OCI-LY7 (cell line): ENCODE data around the gene DYNLT4. TPM values are rescaled to one million over a fixed set of nuclear protein-coding genes. Genes with fewer than 3 reads are reported as not detected.

Experiments used
- BruUV-seq: library from RNA; stranded (reverse); fragments of 400-500 nt; replicated peaks from 2 replicates; lab custom pipeline; 2021; lab: Mats Ljungman, UMichigan
- CTCF ChIA-PET: fragments of 300-600 bp; sonication (Branson Sonifier 250); formaldehyde crosslinking; loops from one replicate; lab custom pipeline; 2022; ENCODE audit warnings: antibody characterized with exemption; ENCODE audit not compliant: unreplicated experiment; lab: Charles Lee
- POLR2A ChIA-PET: fragments of 300-600 bp; sonication (Branson Sonifier 250); formaldehyde crosslinking; loops from one replicate; lab custom pipeline; 2022; ENCODE audit warnings: antibody characterized with exemption; lab: Charles Lee
- DNase-seq: peaks from one replicate; pipeline ENCODE4 v3.0.0-alpha.2; 2015; ENCODE audit warnings: low spot score
- H2AFZ ChIP-seq: fragments of 200-600 bp; sonication (generic), shearing (Covaris generic); 2 replicates; pipeline ENCODE4 v1.6.1; 2014; ENCODE audit warnings: mild to moderate bottlenecking, antibody characterized with exemption, low read length, moderate library complexity
- H3K27ac ChIP-seq: fragments of 200-600 bp; sonication (generic); 2 replicates; pipeline ENCODE4 v1.5.1; 2014; ENCODE audit warnings: mixed run types, low read depth, mild to moderate bottlenecking, moderate library complexity, low read length, inconsistent platforms; ENCODE audit not compliant: poor library complexity, severe bottlenecking
- H3K36me3 ChIP-seq: fragments of 200-600 bp; sonication (generic); 2 replicates; pipeline ENCODE4 v1.6.1; 2014; ENCODE audit warnings: mild to moderate bottlenecking, antibody characterized with exemption, low read length, moderate library complexity, mixed read lengths; ENCODE audit not compliant: insufficient read depth
- H3K4me1 ChIP-seq: fragments of 200-600 bp; sonication (generic); 2 replicates; pipeline ENCODE4 v1.5.1; 2014; ENCODE audit warnings: mild to moderate bottlenecking, low read length; ENCODE audit not compliant: insufficient read depth, poor library complexity, severe bottlenecking
- H3K4me2 ChIP-seq: fragments of 200-600 bp; sonication (generic); 2 replicates; pipeline ENCODE4 v1.6.1; 2014; ENCODE audit warnings: mild to moderate bottlenecking, low read length
- H3K4me3 ChIP-seq: fragments of 200-600 bp; sonication (generic); 2 replicates; pipeline ENCODE4 v1.5.1; 2014; ENCODE audit warnings: mild to moderate bottlenecking, low read depth, low read length; ENCODE audit not compliant: poor library complexity, severe bottlenecking
- H3K79me2 ChIP-seq: fragments of 200-600 bp; sonication (generic); 2 replicates; pipeline ENCODE4 v1.6.1; 2016; ENCODE audit warnings: low read depth, mild to moderate bottlenecking, low read length, moderate library complexity, mixed read lengths; ENCODE audit not compliant: insufficient read depth
- H3K9me2 ChIP-seq: fragments of 200-600 bp; sonication (generic); 2 replicates; pipeline ENCODE4 v1.6.1; 2016; ENCODE audit warnings: mild to moderate bottlenecking, low read length, mixed read lengths; ENCODE audit not compliant: insufficient read depth
- H3K9me3 ChIP-seq: fragments of 200-600 bp; sonication (generic); 2 replicates; pipeline ENCODE4 v1.6.1; 2014; ENCODE audit warnings: mild to moderate bottlenecking, mixed run types, low read length, mixed read lengths
- H4K20me1 ChIP-seq: fragments of 200-600 bp; sonication (generic); 2 replicates; pipeline ENCODE4 v1.6.1; 2014; ENCODE audit warnings: mild to moderate bottlenecking, antibody characterized with exemption, low read length, moderate library complexity, mixed read lengths; ENCODE audit not compliant: insufficient read depth
- CTCF ChIP-seq: fragments of 200-600 bp; sonication (generic); conservative IDR thresholded peaks from 2 replicates; pipeline ENCODE4 v1.5.1; 2014; ENCODE audit warnings: mild to moderate bottlenecking, antibody characterized with exemption, low read length, moderate library complexity, mixed read lengths
- EZH2phosphoT487 ChIP-seq: fragments of 200-600 bp; sonication (generic); IDR thresholded peaks from 2 replicates; pipeline ENCODE4 v1.6.1; 2018; ENCODE audit warnings: low read depth, borderline replicate concordance, mild to moderate bottlenecking, mixed run types, antibody characterized with exemption, low read length, moderate library complexity, mixed read lengths
- intact Hi-C: fragments of 100-400 bp; cut with micrococcal nuclease; formaldehyde crosslinking; loops from one replicate; pipeline ENCODE4 v1.10.0; 2022; ENCODE audit not compliant: unreplicated experiment
- total RNA-seq, 2 experiments: library from RNA; depleted of rRNA in 1 of 2; stranded (reverse); fragments of >200 nt in 1 of 2; shearing (Covaris generic) in 1 of 2; gene quantifications; 2 replicates each; pipeline ENCODE4 v1.2.3, GENCODE V29; 2014 to 2022

Gene DYNLT4
- total RNA-seq, 2 experiments from 2014 or later, result not detected

- no peak for DNase-seq
- TF ChIP-seq EZH2phosphoT487 (no peak), CTCF (no peak)
- POLR2A ChIA-PET, result interaction anchor here (0.6 to 1.7 kb wide), 2 partner anchors 12 to 131 kb away, joined by 3 to 4 read pairs; no protein-coding TSS in a partner anchor
- CTCF ChIA-PET, result interaction anchor here (0.6 kb wide), 2 partner anchors 186 to 479 kb away, joined by 3 read pairs; no protein-coding TSS in a partner anchor
- no peaks in the 10 kb centered on the region for H3K36me3 ChIP-seq
- intact Hi-C loops, result loop anchor here (10.0 kb wide), 1 partner anchor 153 kb away; the partner anchor contains the start of gene EIF2B3
- H3K4me1 ChIP-seq, result no peaks in the 10 kb centered on the region
- H3K4me2 ChIP-seq, result no peak overlapping the region
- H3K79me2 ChIP-seq, result no peaks in the 10 kb centered on the region
- no TSS peak for BruUV-seq
- H2AFZ ChIP-seq, result no peak overlapping the region
- no peak overlapping the region for H3K27ac ChIP-seq
- H3K9me2 ChIP-seq, result no peaks in the 10 kb centered on the region
- H3K9me3 ChIP-seq, result no peaks in the 10 kb centered on the region
- no peaks in the 10 kb centered on the region for H4K20me1 ChIP-seq
- H3K4me3 ChIP-seq, result no peak overlapping the region
These were observed 25.0 kb upstream of the DYNLT4 start for GRCh38 chr1:44832056-44832705.

- no peak overlapping the region for H3K4me3 ChIP-seq
- no peaks in the 10 kb centered on the region for H3K36me3 ChIP-seq
- H3K79me2 ChIP-seq, result no peaks in the 10 kb centered on the region
- intact Hi-C loops, result loop anchor here (10.0 kb wide), 1 partner anchor 153 kb away; the partner anchor contains the start of gene EIF2B3
- no peak overlapping the region for H3K4me2 ChIP-seq
- H3K4me1 ChIP-seq, result no peaks in the 10 kb centered on the region
- H3K9me3 ChIP-seq, result no peaks in the 10 kb centered on the region
- H3K27ac ChIP-seq, result no peak overlapping the region
- CTCF ChIA-PET, result no interaction called here
- no TSS peak for BruUV-seq
- DNase-seq, result no peak
- TF ChIP-seq EZH2phosphoT487 (no peak), CTCF (no peak)
- H3K9me2 ChIP-seq, result no peaks in the 10 kb centered on the region
- POLR2A ChIA-PET, result no interaction called here
- no peak overlapping the region for H2AFZ ChIP-seq
- no peaks in the 10 kb centered on the region for H4K20me1 ChIP-seq
These were observed 24.4 kb upstream of the DYNLT4 start for GRCh38 chr1:44831516-44831915.

GRCh38 chr1:44830900-44831304, 23.8 kb upstream of the DYNLT4 start:
- H3K36me3 ChIP-seq, result no peaks in the 10 kb centered on the region
- H3K27ac ChIP-seq, result no peak overlapping the region
- no peak overlapping the region for H3K4me2 ChIP-seq
- H3K79me2 ChIP-seq, result no peaks in the 10 kb centered on the region
- POLR2A ChIA-PET, result no interaction called here
- H4K20me1 ChIP-seq, result no peaks in the 10 kb centered on the region
- TF ChIP-seq CTCF (peak; percentile 33), EZH2phosphoT487 (no peak)
- CTCF ChIA-PET, result interaction anchor here (0.5 kb wide), 1 partner anchor 34 kb away, joined by 3 read pairs; no protein-coding TSS in a partner anchor
- intact Hi-C loops, result loop anchor here (10.0 kb wide), 1 partner anchor 154 kb away; the partner anchor contains the start of gene EIF2B3
- BruUV-seq, result no TSS peak
- H3K4me3 ChIP-seq, result no peak overlapping the region
- DNase-seq, result no peak
- H3K9me3 ChIP-seq, result no peaks in the 10 kb centered on the region
- no peaks in the 10 kb centered on the region for H3K4me1 ChIP-seq
- no peak overlapping the region for H2AFZ ChIP-seq
- no peaks in the 10 kb centered on the region for H3K9me2 ChIP-seq
